Stimulated activated CD8-positive, alpha-beta memory T cell treated with anti-CD3 and anti-CD28 coated beads, Interleukin-7, amount 100 ng/mL, for 24 hours (primary cell): ENCODE results near the gene SPRED3.

Source experiments
- DNase-seq: peaks from one replicate; pipeline ENCODE4 v3.0.0-alpha.2; 2020; ENCODE audit warnings: low read depth

The SPRED3 gene

DNA sequence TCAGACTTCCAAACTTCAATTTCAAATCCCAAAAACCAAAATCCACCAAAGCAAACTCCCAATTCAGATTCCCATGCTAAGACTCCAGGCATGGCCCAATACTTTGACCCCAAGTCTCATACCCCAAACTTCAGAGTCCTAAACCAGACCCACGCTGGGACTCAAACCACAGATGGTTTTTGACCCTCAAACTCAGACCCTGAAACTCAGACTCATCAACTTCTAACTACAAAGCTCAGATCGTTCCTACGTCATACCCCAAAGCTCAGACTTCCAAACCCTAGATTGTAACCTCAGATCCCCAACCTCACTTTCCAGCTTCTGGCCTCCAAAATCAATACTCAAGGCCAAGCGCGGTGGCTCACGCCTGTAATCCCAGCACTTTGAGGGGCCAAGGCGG lies 56.9 kb downstream of the SPRED3 start:
- no peak for DNase-seq

DNA sequence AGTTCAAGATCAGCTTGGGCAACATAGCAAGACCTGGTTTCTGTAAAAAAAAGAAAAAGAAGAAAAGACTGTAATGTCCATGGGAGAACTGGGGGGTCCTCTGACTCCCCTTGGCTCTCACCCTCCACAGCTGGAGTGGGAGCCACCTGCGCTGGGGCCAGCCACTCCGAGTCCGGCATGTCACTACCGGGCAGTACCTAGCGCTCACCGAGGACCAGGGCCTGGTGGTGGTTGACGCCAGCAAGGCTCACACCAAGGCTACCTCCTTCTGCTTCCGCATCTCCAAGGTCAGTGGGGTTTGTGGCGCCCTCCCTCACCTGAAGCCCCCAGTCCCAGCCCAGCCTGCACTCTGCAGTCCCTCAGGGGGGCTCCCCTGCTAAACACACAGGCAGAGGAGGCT lies 59.7 kb downstream of the SPRED3 start:
- DNase-seq: no peak
